VCaP (cell line): ENCODE results near the gene PIBF1.

ENCODE experiments used
- H3K27ac ChIP-seq: fragments of 450-650 bp; 2 replicates; pipeline ENCODE4 v1.5.1; 2017
- CTCF ChIP-seq: fragments of 450-650 bp; conservative IDR thresholded peaks from 2 replicates; pipeline ENCODE4 v1.5.1; 2017; ENCODE audit warnings: mild to moderate bottlenecking, moderate library complexity

Gene PIBF1

GRCh38 chr13:72990953-72991352 lies 209.0 kb downstream of the PIBF1 start:
- H3K27ac ChIP-seq: no peak overlapping the region
- TF ChIP-seq CTCF: no peak

- 0 out of 2 replicates have a peak overlapping the region, but pooled peaks have one; percentile 11 for H3K27ac ChIP-seq
- no peak for TF ChIP-seq CTCF
Measured at GRCh38 chr13:72998012-72998411, 216.1 kb downstream of the PIBF1 start.

GRCh38 chr13:73000027-73000674 lies 218.2 kb downstream of the PIBF1 start:
- H3K27ac ChIP-seq: no peak overlapping the region
- TF ChIP-seq CTCF: no peak

- TF ChIP-seq CTCF: no peak
- no peak overlapping the region for H3K27ac ChIP-seq
Measured at GRCh38 chr13:73001971-73002370, 220.0 kb downstream of the PIBF1 start.

GRCh38 chr13:73011751-73012150 lies 229.8 kb downstream of the PIBF1 start:
- TF ChIP-seq CTCF: no peak
- no peak overlapping the region for H3K27ac ChIP-seq

- no peak overlapping the region for H3K27ac ChIP-seq
- no peak for TF ChIP-seq CTCF
Measured at GRCh38 chr13:73015805-73016204, 233.9 kb downstream of the PIBF1 start.

- no peak overlapping the region for H3K27ac ChIP-seq
- no peak for TF ChIP-seq CTCF
Measured at GRCh38 chr13:73018336-73018735, 236.4 kb downstream of the PIBF1 start.
